ENCODE data around the gene ITCH. TPM values are rescaled to one million over a fixed set of nuclear protein-coding genes. Genes with fewer than 3 reads are reported as not detected.

The ITCH gene
- total and polyA plus RNA-seq, 2 donors (not counting 3 experiments of a cell fraction or from before 2014, with no cell fraction given) = 6.4 to 57.4 TPM

- FAIRE-seq (no peak), DNase-seq (ENCODE audit: low read depth, low spot score) (no peak)
- Histone ChIP-seq H4K20me1 (replicated peaks; ENCODE audit: control insufficient read depth, extremely low read depth, insufficient read depth, low read length) (no peaks in the 10 kb centered on the region), H3K36me3 (ENCODE audit: control insufficient read depth in 2 of 2, extremely low read depth in 1 of 2, insufficient read depth in 2 of 2, low read length in 2 of 2) (peaks cover 10 to 13% of the 10 kb centered on the region in 2 experiments), H3K9me3 (replicated peaks; ENCODE audit: control insufficient read depth, insufficient read depth, low read length) (no peaks in the 10 kb centered on the region), H3K9me1 (replicated peaks; ENCODE audit: control insufficient read depth, extremely low read depth, insufficient read depth, low read length) (no peaks in the 10 kb centered on the region), H2AFZ (ENCODE audit: low read depth, low read length) (no peak overlapping the region), H3K9ac (replicated peaks; ENCODE audit: extremely low read depth, insufficient read depth, low read length) (no peak overlapping the region), H3K4me1 (ENCODE audit: control insufficient read depth, extremely low read depth, insufficient read depth, low read length) (no peaks in the 10 kb centered on the region), H3K27me3 (ENCODE audit: control insufficient read depth in 2 of 2, insufficient read depth in 2 of 2, low read length in 2 of 2) (no peaks in the 10 kb centered on the region), H3K27ac (ENCODE audit: insufficient read depth, low read depth, low read length) (no peak overlapping the region), H3K4me3 (replicated peaks in 1 of 3; ENCODE audit: insufficient read depth in 1 of 3, low read depth in 1 of 3, low read length in 3 of 3) (no peak overlapping the region), H3K4me2 (ENCODE audit: insufficient read depth, low read length) (no peak overlapping the region), H3K79me2 (ENCODE audit: control insufficient read depth, insufficient read depth, low read length) (no peaks in the 10 kb centered on the region)
- TF ChIP-seq POLR2AphosphoS5 (IDR thresholded peaks at IDR 0.05; ENCODE audit: insufficient read depth, low read depth, low read length) (no peak), MYC (IDR thresholded peaks at IDR 0.05; ENCODE audit: low read depth, low read length) (no peak), MAX (IDR thresholded peaks at IDR 0.05; ENCODE audit: insufficient read depth, insufficient read length) (no peak)
- dilution Hi-C loops (cut with MboI; ENCODE audit: extremely low pct_ligation_motif_present, low sequenced_read_pairs) = no loop called here
- intact Hi-C loops (cut with micrococcal nuclease) = no loop called here
- ChIA-PET CTCF (interaction anchor here (1.2 kb wide), 1 partner anchor 124 kb away, joined by 3 read pairs; no protein-coding TSS in a partner anchor), POLR2A (no interaction called here)
- no TSS peak for BruUV-seq (replicated peaks)
These were observed 85.4 kb downstream of the ITCH start for GRCh38 chr20:34448517-34448916.

DNA sequence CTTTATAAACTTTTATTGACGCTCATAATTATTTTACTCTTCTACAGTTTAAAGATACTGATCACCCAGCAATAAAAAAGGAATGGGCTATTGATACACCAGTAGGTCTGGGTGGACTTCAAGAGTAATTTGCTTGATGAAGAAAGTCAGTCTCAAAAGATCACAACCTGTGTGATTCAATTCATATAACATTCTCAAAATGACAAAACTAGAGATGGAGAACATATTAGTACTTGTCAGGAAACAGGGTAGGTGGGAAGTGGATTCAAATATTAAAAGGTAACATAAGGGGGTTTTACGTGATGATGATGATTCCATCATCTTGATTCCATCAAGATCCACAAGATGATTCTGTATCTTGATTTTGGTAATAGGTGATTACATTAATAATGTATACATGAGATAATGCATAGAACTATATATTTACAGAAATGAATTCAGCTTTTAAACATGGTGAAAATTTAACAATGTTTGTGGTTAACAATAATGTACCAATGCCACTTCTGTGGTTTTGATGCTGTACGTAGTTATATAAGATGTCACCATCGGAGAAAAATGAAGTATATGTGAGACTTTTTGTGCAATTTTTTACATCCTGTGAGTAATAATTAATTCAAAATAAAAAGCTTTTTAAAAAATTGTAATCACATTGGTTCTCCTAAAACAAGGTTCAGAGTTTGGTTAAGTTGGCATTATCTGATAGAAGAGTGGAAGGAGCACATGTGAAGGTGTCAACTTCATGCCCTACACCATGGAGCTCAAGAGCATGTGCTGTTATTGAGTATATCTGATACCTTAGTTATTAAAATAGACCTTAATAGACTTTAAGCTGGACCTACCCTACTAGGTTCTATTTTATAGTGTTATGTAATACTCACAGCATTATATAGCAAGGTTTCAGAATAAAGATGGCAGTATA is 86.9 kb downstream of the ITCH start:
- ChIA-PET POLR2A (no interaction called here), CTCF (interaction anchor here (0.8 to 1.9 kb wide), 6 partner anchors 7 to 137 kb away, joined by 3 to 14 read pairs (median 3); no protein-coding TSS in a partner anchor)
- Histone ChIP-seq H2AFZ (ENCODE audit: low read depth, low read length) (no peak overlapping the region), H4K20me1 (replicated peaks; ENCODE audit: control insufficient read depth, extremely low read depth, insufficient read depth, low read length) (no peaks in the 10 kb centered on the region), H3K27me3 (ENCODE audit: control insufficient read depth in 2 of 2, insufficient read depth in 2 of 2, low read length in 2 of 2) (no peaks in the 10 kb centered on the region), H3K4me3 (replicated peaks in 1 of 3; ENCODE audit: insufficient read depth in 1 of 3, low read depth in 1 of 3, low read length in 3 of 3) (no peak overlapping the region), H3K4me2 (ENCODE audit: insufficient read depth, low read length) (no peak overlapping the region), H3K4me1 (ENCODE audit: control insufficient read depth, extremely low read depth, insufficient read depth, low read length) (no peaks in the 10 kb centered on the region), H3K36me3 (ENCODE audit: control insufficient read depth in 2 of 2, extremely low read depth in 1 of 2, insufficient read depth in 2 of 2, low read length in 2 of 2) (peaks cover 5 to 13% of the 10 kb centered on the region in 2 experiments), H3K79me2 (ENCODE audit: control insufficient read depth, insufficient read depth, low read length) (no peaks in the 10 kb centered on the region), H3K9ac (replicated peaks; ENCODE audit: extremely low read depth, insufficient read depth, low read length) (no peak overlapping the region), H3K9me3 (replicated peaks; ENCODE audit: control insufficient read depth, insufficient read depth, low read length) (no peaks in the 10 kb centered on the region), H3K9me1 (replicated peaks; ENCODE audit: control insufficient read depth, extremely low read depth, insufficient read depth, low read length) (no peaks in the 10 kb centered on the region), H3K27ac (ENCODE audit: insufficient read depth, low read depth, low read length) (no peak overlapping the region)
- dilution Hi-C loops (cut with MboI; ENCODE audit: extremely low pct_ligation_motif_present, low sequenced_read_pairs) = no loop called here
- no peak for DNase-seq (ENCODE audit: low read depth, low spot score)
- TF ChIP-seq JUN (IDR thresholded peaks at IDR 0.05; ENCODE audit: borderline replicate concordance, insufficient read depth, insufficient read length, low read depth) (no peak), EZH2 (IDR thresholded peaks at IDR 0.05; ENCODE audit: borderline replicate concordance, low read depth, low read length, severe bottlenecking) (no peak), MYC (IDR thresholded peaks at IDR 0.05; ENCODE audit: low read depth, low read length) (no peak), POLR2AphosphoS5 (IDR thresholded peaks at IDR 0.05; ENCODE audit: insufficient read depth, low read depth, low read length) (no peak), MAX (IDR thresholded peaks at IDR 0.05; ENCODE audit: insufficient read depth, insufficient read length) (no peak), POLR2A (IDR thresholded peaks at IDR 0.05; ENCODE audit: low read depth, low read length) (no peak), CTCF (IDR thresholded peaks at IDR 0.05; ENCODE audit: extremely low read depth in 1 of 2, insufficient read depth in 1 of 2, low read depth in 1 of 2, low read length in 2 of 2) (no peak)
- FAIRE-seq = no peak
- no TSS peak for BruUV-seq (replicated peaks)
- intact Hi-C loops (cut with micrococcal nuclease) = no loop called here

All from endothelial cell of umbilical vein (primary cell).